COLO829 (cell line): ENCODE results near the gene CACNA1H.
"Not testable (repeated sequence)": the region's sequence is repeated elsewhere in the genome, so short reads cannot be mapped to it uniquely, and the experiment has no call there.

ENCODE experiments used
- DNase-seq: peaks from one replicate; pipeline ENCODE4 v3.0.0; 2012; ENCODE audit warnings: low spot score

CACNA1H gene

DNA sequence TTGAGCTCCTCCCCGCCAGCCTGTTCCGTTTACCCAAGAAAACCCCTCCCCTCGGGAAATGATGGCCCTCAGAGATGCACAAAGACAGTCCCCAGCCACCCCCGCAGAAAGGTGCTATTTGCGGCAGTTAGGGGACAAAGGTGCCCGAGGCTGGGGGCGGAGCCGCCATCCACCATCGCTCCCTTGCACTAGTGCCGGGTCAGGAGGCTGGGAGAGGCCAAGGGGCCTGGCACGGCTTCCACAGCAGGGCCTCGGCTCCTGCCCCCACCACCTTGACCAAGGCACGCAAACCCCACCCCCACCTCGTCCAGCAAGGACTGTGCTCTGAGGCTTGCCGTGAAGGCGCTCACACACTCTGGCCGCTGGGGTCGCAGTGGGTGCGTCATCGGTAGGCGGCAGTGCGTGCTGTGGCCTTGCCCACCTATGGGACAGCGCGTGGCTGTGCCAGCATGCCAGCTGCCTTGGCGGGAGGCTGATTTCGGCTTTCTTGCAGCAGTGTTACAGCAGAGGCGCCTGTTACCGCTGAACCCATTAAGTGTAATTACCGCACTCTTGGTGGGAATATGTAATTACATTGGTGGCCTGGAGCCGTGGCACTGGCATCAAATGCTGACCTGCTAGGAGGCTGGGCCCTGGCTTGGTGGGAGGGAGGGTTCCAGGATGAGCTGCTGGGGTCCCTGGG is 40.4 kb downstream of the CACNA1H start:
- DNase-seq = no peak

- DNase-seq = no peak
These were observed 41.1 kb downstream of the CACNA1H start for GRCh38 chr16:1193825-1194581.

GRCh38 chr16:1194665-1195392 is 41.9 kb downstream of the CACNA1H start:
- no peak for DNase-seq

GRCh38 chr16:1195393-1195666 is 42.4 kb downstream of the CACNA1H start:
- no peak for DNase-seq

DNA sequence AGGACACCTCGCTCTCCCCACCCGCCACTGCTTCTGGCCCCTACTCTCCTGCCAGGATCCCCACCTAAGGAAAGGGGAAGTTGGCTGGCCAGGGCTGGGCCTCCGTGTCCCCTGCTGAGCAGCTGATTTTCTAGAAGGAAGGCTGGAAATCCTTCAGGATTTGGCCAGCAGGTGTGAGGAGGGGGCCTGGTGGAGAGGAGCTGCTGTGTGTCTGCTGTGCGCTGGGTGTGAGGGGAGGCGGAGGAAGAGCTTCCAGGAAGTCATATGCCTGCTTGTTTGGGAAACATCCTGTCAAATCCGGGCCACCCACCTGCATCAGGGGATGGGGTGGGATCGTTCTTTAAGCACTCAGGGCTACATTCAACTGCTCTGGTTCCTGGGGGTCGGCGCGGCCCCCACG is 43.6 kb downstream of the CACNA1H start:
- no peak for DNase-seq

GRCh38 chr16:1197237-1197866 is 44.4 kb downstream of the CACNA1H start:
- DNase-seq = no peak

DNA sequence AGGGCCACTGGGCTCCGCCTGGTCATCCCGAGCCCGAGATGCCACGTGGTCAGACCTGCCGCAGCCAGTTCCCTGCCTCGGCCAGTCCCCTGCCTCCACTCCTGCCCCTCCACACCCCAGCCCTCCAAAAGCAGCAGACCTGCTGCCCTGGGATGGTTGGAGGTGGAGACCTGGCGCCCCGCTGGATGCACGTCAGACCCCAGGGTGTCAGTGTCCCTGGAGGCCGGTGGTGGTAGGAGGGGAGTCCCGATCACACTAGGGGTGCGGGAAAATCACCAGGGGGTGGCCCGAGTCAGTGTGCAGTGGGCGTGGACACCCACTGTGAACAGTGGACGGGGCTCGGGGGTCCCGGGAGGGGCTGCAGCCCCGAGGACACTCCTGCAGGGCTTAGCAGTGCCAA is 45.3 kb downstream of the CACNA1H start:
- DNase-seq = no peak

DNA sequence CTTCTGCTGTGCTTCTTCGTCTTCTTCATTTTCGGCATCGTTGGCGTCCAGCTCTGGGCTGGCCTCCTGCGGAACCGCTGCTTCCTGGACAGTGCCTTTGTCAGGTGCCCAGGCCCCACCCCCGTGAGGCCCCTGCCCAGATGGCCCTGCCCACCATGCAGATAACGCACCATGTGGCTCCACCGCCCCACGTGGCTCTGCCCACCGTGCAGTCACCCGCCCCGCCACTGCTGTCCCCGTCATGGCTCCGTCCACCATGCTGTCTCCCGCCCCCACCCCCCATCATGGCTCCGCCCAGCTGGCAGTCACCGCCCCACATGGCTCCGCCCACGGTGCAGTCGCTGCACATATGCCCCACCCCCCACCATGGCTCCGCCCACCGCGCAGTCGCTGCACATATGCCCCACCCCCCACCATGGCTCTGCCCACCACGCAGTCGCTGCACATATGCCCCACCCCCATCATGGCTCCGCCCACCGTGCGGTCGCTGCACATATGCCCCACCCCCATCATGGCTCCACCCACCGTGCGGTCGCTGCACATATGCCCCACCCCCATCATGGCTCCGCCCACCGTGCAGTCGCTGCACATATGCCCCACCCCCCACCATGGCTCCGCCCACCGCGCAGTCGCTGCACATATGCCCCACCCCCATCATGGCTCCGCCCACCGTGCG is 45.9 kb downstream of the CACNA1H start:
- not testable (repeated sequence) for DNase-seq

- DNase-seq = no peak
These were observed 46.6 kb downstream of the CACNA1H start for GRCh38 chr16:1199347-1200013.

GRCh38 chr16:1200014-1200627 is 47.2 kb downstream of the CACNA1H start:
- no peak for DNase-seq

DNA sequence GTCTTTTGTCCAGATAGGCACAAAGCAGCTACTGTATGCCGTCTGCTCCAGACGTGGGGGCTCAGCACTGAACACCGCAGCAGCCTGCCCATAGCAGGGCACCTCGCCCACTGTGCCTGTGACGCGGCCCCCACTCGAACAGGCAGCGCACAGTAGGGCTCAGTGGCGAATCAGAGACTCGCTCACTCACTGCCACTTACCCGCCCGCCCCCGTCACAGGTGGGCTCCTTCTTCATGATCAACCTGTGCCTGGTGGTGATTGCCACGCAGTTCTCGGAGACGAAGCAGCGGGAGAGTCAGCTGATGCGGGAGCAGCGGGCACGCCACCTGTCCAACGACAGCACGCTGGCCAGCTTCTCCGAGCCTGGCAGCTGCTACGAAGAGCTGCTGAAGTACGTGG is 48.5 kb downstream of the CACNA1H start:
- DNase-seq = no peak

- no peak for DNase-seq
These were observed 49.4 kb downstream of the CACNA1H start for GRCh38 chr16:1202274-1202673.

- no peak for DNase-seq
These were observed 52.0 kb downstream of the CACNA1H start for GRCh38 chr16:1204933-1205332.

DNA sequence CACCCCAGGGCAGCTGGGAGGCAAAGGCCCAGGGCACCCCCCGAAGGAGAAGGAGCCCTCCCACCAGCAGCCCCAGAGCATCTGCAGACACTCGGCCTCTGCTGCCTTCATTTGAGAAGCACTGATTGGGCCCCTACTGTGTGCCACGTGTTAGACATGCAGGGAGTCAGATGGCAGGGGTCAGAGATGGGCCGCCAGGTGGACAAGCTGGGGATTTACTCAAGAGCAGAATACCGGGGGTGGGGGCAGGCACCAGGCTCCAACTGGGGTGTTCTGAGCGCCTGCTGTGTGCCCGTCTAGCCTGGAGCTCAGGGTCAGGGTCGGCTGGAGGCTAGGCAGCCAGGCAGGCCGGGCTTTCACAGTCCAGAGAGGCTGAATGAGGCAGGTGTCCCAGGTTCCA is 53.4 kb downstream of the CACNA1H start:
- no peak for DNase-seq

GRCh38 chr16:1206786-1207185 is 53.9 kb downstream of the CACNA1H start:
- DNase-seq = no peak

DNA sequence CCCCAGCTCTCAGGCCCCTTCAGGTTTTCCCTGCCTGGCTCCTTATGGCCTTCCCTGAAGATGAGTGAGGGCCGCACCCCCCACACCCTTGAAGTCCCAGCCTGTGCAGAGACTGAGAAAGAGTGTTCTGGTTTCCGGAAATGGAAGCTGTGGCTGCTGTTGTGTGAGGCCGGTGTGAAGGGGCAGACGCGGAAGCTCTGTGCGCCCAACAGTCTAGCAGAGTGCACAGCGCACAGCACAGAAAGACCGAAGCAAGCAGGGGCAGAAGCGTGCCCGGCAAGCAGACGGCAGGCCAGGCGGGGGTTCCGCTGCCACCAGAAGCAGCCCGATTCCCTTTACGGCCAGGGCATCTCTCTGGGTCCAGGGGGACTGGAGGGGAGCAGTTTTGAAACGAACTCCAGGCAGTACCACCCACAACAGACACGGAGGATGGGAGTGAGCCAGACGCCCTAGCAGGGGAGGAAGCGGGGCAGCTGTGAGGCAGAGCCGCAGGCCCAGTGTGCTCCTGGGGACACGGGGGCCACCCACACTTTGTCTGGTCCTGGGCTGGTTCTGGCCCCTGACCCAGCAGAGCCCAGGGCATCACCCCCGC is 55.4 kb downstream of the CACNA1H start:
- no peak for DNase-seq

- no peak for DNase-seq
These were observed 56.2 kb downstream of the CACNA1H start for GRCh38 chr16:1209081-1209480.

- no peak for DNase-seq
These were observed 57.6 kb downstream of the CACNA1H start for GRCh38 chr16:1210461-1210860.

- no peak for DNase-seq
These were observed 58.8 kb downstream of the CACNA1H start for GRCh38 chr16:1211451-1212268.

DNA sequence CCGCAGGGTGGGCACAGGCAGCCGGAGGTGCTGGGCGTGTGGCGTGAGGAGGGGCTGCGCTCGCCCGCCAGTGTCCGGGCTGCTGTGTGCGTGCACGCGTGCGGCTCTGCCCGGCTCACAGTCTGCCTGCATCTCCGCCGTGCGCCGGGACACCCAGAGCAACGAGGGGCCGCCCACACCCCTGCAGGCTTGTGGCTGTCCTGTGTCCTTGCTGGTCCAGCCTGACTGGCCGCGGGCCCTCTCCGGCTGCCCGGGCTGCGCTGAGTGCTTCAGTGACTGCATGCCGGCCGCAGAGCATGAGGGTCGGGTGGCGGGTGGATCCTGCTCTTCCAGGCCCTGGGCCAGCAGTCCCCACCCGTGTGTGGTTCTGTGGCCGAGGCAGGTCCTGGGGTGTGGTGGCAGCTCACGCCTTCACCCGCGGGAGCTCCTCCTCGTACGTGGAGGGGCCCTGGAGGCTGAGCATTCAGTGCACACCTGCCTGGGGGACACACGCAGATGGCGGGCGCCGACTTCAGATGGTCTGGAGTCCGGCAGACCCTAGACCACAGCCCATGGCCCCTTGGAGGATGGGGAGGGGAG is 59.8 kb downstream of the CACNA1H start:
- no peak for DNase-seq
